Cardiac muscle cell (in vitro differentiated cells and primary cell): ENCODE data around the gene HMCN1. TPM values are rescaled to one million over a fixed set of nuclear protein-coding genes. Genes with fewer than 3 reads are reported as not detected.

Source experiments
- DNase-seq, 2 donors: peaks; one replicate each; pipeline versions ENCODE4 v3.0.0 to v3.0.0-alpha.2; 2010 to 2017; ENCODE audit warnings: low read depth in 1 of 2, low spot score in 1 of 2
- H3K27ac ChIP-seq: fragments of 200-600 bp; sonication (generic); 2 replicates; pipeline ENCODE4 v1.5.1; 2016
- H3K27me3 ChIP-seq: fragments of 200-600 bp; sonication (generic); 2 replicates; pipeline ENCODE4 v1.6.0; 2016; ENCODE audit warnings: control low read depth
- H3K36me3 ChIP-seq: fragments of 200-600 bp; sonication (generic); 2 replicates; pipeline ENCODE4 v1.5.1; 2016; ENCODE audit warnings: control low read depth
- H3K4me1 ChIP-seq: fragments of 200-600 bp; sonication (generic); 2 replicates; pipeline ENCODE4 v1.8.1; 2017; ENCODE audit warnings: low read depth, mild to moderate bottlenecking, mixed run types
- H3K4me3 ChIP-seq: fragments of 200-600 bp; sonication (generic); 2 replicates; pipeline ENCODE4 v1.5.1; 2016; ENCODE audit warnings: mild to moderate bottlenecking
- H3K9me3 ChIP-seq: fragments of 200-600 bp; sonication (generic); 2 replicates; pipeline ENCODE4 v1.5.1; 2017; ENCODE audit warnings: low read depth, mild to moderate bottlenecking, control low read depth
- polyA plus RNA-seq: library from polyadenylated mRNA; unstranded; fragments of >200 nt; fragmentation: Nextera tagmentation; extraction: Ambion mirVana; gene quantifications from 2 replicates; pipeline ENCODE4 v1.2.1, GENCODE V29; 2016
- total RNA-seq: library from RNA; depleted of rRNA; stranded (reverse); fragments of >200 nt; gene quantifications from 2 replicates; pipeline ENCODE4 v1.2.3, GENCODE V29; 2016
- TF ChIP-seq, protein P1 (sequence below): IDR thresholded peaks from 2 replicates; pipeline ENCODE4 v1.5.1; 2012; ENCODE audit warnings: low read depth, mild to moderate bottlenecking, low read length

HMCN1 gene
- total and polyA plus RNA-seq, 2 experiments from 2014 or later, result 4.9 to 28.5 TPM

DNA sequence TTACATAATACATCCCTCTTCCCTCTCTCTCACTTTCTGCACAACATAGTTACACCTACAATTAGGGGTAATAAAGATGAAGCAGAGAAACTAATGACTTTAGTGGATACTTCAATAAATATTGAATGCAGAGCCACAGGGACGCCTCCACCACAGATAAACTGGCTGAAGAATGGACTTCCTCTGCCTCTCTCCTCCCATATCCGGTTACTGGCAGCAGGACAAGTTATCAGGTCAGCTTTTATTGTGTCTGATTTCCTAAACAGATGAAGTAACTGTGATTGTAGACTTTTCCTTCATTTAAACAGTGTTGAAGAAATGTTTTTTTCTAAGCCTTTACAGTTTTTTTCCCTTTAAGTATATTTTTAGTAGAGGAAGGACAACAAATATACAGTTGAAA lies 359.2 kb downstream of the HMCN1 start:
- peak in 1 of 2 donors; percentile 58 for DNase-seq
- Histone ChIP-seq H3K4me3 (no peak overlapping the region), H3K4me1 (no peaks in the 10 kb centered on the region), H3K27me3 (no peaks in the 10 kb centered on the region), H3K9me3 (no peaks in the 10 kb centered on the region), H3K27ac (no peak overlapping the region), H3K36me3 (peaks cover 5% of the 10 kb centered on the region)
- TF ChIP-seq, protein P1, sequence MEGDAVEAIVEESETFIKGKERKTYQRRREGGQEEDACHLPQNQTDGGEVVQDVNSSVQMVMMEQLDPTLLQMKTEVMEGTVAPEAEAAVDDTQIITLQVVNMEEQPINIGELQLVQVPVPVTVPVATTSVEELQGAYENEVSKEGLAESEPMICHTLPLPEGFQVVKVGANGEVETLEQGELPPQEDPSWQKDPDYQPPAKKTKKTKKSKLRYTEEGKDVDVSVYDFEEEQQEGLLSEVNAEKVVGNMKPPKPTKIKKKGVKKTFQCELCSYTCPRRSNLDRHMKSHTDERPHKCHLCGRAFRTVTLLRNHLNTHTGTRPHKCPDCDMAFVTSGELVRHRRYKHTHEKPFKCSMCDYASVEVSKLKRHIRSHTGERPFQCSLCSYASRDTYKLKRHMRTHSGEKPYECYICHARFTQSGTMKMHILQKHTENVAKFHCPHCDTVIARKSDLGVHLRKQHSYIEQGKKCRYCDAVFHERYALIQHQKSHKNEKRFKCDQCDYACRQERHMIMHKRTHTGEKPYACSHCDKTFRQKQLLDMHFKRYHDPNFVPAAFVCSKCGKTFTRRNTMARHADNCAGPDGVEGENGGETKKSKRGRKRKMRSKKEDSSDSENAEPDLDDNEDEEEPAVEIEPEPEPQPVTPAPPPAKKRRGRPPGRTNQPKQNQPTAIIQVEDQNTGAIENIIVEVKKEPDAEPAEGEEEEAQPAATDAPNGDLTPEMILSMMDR, result no peak

DNA sequence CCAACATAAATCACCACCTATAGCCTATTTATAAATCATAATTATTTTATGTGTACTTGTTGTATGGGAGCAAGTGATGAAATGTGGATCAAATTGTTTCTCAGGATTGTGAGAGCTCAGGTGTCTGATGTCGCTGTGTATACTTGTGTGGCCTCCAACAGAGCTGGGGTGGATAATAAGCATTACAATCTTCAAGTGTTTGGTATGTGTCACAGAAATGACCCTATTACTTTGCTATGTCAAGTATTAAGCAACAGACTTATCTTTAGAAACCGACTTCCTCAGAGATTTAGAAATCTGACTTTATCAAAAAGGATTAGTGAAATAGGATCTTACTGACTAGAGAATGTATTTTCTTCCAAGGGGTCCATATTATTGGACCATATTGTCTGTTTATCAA lies 360.0 kb downstream of the HMCN1 start:
- H3K27me3 ChIP-seq, result no peaks in the 10 kb centered on the region
- no peak overlapping the region for H3K4me3 ChIP-seq
- H3K36me3 ChIP-seq, result no peaks in the 10 kb centered on the region
- no peak overlapping the region for H3K27ac ChIP-seq
- TF ChIP-seq, protein P1, result no peak
- peak in 1 of 2 donors; percentile 51 for DNase-seq
- H3K4me1 ChIP-seq, result no peaks in the 10 kb centered on the region
- H3K9me3 ChIP-seq, result no peaks in the 10 kb centered on the region

DNA sequence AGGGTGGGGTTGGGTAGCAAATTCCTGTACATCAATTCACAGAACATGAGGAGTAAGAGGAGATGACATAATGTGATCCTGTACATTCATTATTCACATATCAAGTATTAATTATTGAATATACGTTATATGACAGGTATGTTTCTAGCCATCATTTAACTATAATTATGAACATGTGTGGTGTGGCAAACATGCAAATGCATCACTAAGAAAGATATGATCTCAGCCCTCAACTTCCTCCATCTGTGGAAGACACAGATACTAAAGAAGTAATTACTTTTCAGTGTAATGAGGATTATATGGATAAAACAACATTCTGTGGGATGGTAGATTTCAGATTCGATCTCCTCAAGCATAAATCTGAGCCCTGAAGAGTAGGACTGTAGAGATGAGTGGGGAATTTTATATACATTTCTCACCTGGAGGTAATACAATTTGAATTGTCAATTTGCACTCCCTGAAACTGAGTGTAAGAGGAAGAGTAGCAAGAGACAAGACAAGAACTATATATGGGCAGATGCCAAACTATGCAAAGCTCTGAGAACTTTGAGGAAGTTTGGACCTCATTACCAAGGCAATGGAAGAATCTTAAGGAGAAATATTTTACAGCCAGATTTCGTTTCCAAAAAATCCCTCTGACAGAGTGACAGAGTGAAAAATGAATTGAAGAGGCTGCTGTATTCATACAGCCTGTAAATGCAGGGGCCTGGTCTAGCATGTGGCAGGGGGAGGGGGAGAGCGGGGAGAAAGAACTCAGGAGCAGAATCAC lies 365.3 kb downstream of the HMCN1 start:
- no peaks in the 10 kb centered on the region for H3K9me3 ChIP-seq
- H3K27ac ChIP-seq, result no peak overlapping the region
- H3K27me3 ChIP-seq, result no peaks in the 10 kb centered on the region
- H3K4me1 ChIP-seq, result no peaks in the 10 kb centered on the region
- no peak overlapping the region for H3K4me3 ChIP-seq
- TF ChIP-seq, protein P1, result no peak
- H3K36me3 ChIP-seq, result no peaks in the 10 kb centered on the region
- no peak for DNase-seq

DNA sequence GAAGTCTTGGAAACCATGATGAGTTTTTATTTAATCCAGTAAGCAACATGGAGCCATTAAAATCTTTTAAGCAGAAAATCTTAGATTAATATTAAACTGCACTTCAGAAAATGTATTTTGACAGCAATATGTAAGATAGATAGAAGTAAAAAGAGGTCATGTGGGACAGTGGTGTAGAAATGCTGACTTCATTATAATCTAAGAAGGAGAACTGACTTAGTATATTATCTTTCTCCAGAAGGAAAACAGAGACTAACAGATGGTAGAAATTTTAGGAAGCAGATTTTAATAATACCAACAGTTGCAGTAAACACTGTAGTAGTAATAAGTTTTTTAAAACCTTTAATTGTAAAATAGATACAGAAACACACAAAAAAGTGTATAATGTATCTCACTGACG lies 367.9 kb downstream of the HMCN1 start:
- TF ChIP-seq, protein P1, result no peak
- Histone ChIP-seq H3K36me3 (no peaks in the 10 kb centered on the region), H3K27ac (no peak overlapping the region), H3K4me3 (no peak overlapping the region), H3K9me3 (no peaks in the 10 kb centered on the region), H3K27me3 (no peaks in the 10 kb centered on the region), H3K4me1 (no peaks in the 10 kb centered on the region)
- no peak for DNase-seq

DNA sequence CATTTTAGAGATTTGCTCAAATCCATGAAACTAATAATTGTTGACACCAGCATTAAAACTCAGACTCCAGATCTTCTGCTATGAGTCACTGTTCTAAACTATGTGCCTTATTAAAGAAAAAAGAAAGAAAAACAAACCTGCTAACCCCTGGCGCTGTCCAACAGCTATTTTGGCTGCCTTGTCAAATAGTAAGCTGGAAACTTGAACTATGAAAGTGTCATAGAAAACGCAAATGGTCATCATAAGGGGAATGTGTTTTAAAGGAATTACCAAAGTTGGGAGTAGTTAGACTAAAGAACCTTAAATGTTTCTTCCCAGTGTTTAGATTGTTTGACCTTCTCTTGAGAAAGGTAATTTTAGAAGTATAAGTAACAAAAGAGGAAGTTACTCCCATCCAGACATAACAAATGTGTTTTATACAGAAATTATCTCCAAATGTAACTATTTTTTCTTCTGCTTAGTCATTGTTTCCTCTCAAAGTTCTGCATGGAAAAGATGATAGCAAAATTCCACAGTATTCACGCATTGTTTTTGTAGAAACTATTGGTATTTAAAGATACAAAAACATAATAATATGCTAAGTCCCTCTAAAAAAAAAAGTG lies 368.5 kb downstream of the HMCN1 start:
- Histone ChIP-seq H3K4me1 (no peaks in the 10 kb centered on the region), H3K36me3 (peaks cover 4% of the 10 kb centered on the region), H3K27me3 (no peaks in the 10 kb centered on the region), H3K27ac (no peak overlapping the region), H3K4me3 (no peak overlapping the region), H3K9me3 (no peaks in the 10 kb centered on the region)
- TF ChIP-seq, protein P1, result no peak
- DNase-seq, result peak; percentile 6 to 91
